MM.1S (cell line): ENCODE results near the gene NXF1.

Experiments
- EZH2 ChIP-seq: fragments of 300-600 bp; sonication (generic); optimal IDR thresholded peaks from 2 replicates; pipeline ENCODE3; 2017; ENCODE audit warnings: low read depth, mild to moderate bottlenecking, antibody characterized with exemption, low read length, mixed read lengths
- TF ChIP-seq, protein P1 (sequence below): fragments of 300-600 bp; sonication (generic); IDR thresholded peaks from 2 replicates; pipeline ENCODE4 v1.5.1; 2016; ENCODE audit warnings: antibody characterized with exemption, low read length, mixed read lengths

GRCh38 chr11:62804310-62805075 lies 747 bp downstream of the NXF1 start:
- TF ChIP-seq, protein P1, sequence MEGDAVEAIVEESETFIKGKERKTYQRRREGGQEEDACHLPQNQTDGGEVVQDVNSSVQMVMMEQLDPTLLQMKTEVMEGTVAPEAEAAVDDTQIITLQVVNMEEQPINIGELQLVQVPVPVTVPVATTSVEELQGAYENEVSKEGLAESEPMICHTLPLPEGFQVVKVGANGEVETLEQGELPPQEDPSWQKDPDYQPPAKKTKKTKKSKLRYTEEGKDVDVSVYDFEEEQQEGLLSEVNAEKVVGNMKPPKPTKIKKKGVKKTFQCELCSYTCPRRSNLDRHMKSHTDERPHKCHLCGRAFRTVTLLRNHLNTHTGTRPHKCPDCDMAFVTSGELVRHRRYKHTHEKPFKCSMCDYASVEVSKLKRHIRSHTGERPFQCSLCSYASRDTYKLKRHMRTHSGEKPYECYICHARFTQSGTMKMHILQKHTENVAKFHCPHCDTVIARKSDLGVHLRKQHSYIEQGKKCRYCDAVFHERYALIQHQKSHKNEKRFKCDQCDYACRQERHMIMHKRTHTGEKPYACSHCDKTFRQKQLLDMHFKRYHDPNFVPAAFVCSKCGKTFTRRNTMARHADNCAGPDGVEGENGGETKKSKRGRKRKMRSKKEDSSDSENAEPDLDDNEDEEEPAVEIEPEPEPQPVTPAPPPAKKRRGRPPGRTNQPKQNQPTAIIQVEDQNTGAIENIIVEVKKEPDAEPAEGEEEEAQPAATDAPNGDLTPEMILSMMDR = no peak
- TF ChIP-seq EZH2 = no peak
